A673 (cell line): ENCODE data around the gene VPS13D.

Experiments used
- EZH2 ChIP-seq: fragments of 200-600 bp; sonication (generic); IDR thresholded peaks from 2 replicates; pipeline ENCODE4 v1.6.1; 2017; ENCODE audit warnings: borderline replicate concordance, low read depth, mild to moderate bottlenecking, mixed read lengths, antibody characterized with exemption, low read length; ENCODE audit not compliant: poor library complexity, severe bottlenecking
- TF ChIP-seq, protein P1 (sequence below): fragments of 300-800, 200-600 bp; sonication (generic); conservative IDR thresholded peaks from 2 replicates; pipeline ENCODE4 v1.5.1; 2017; ENCODE audit warnings: low read depth, mild to moderate bottlenecking, antibody characterized with exemption, low read length, moderate library complexity, mixed read lengths

DNA sequence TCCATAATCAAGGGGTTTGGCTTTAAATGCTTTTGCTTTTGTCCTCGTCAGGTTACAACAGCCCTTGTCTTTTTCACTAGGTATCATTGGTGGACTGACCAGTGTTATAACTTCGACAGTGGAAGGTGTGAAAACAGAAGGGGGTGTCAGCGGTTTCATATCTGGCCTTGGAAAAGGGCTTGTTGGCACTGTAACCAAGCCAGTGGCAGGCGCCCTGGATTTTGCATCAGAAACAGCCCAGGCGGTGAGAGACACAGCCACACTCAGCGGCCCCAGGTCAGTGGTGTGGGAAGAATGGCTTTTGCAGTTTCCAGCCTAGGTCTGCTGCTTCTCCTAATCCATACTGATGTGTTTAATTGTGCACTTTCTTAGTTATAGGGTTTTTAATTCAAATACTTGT lies 230.3 kb downstream of the VPS13D start:
- TF ChIP-seq, protein P1, sequence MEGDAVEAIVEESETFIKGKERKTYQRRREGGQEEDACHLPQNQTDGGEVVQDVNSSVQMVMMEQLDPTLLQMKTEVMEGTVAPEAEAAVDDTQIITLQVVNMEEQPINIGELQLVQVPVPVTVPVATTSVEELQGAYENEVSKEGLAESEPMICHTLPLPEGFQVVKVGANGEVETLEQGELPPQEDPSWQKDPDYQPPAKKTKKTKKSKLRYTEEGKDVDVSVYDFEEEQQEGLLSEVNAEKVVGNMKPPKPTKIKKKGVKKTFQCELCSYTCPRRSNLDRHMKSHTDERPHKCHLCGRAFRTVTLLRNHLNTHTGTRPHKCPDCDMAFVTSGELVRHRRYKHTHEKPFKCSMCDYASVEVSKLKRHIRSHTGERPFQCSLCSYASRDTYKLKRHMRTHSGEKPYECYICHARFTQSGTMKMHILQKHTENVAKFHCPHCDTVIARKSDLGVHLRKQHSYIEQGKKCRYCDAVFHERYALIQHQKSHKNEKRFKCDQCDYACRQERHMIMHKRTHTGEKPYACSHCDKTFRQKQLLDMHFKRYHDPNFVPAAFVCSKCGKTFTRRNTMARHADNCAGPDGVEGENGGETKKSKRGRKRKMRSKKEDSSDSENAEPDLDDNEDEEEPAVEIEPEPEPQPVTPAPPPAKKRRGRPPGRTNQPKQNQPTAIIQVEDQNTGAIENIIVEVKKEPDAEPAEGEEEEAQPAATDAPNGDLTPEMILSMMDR, result no peak
- no peak for TF ChIP-seq EZH2
